Measurements from ENCODE around the gene NGLY1.

The NGLY1 gene

GRCh38 chr3:25804676-25805075 lies 21.4 kb upstream of the NGLY1 start:
- TF ChIP-seq EZH2 (IDR thresholded peaks at IDR 0.05; ENCODE audit: borderline replicate concordance, low read length) (no peak), CTCF (IDR thresholded peaks at IDR 0.05; ENCODE audit: low read length) (no peak)
- no peaks in the 10 kb centered on the region for H3K36me3 ChIP-seq (ENCODE audit: insufficient read depth, low read length)

GRCh38 chr3:25803833-25804232 lies 20.6 kb upstream of the NGLY1 start:
- Histone ChIP-seq H3K79me2 (ENCODE audit: insufficient read depth, low read length) (no peaks in the 10 kb centered on the region), H3K4me2 (ENCODE audit: low read length) (no peak overlapping the region), H4K20me1 (ENCODE audit: insufficient read depth, low read length) (no peaks in the 10 kb centered on the region), H3K4me1 (ENCODE audit: insufficient read depth, low read length, severe bottlenecking) (no peaks in the 10 kb centered on the region), H3K36me3 (ENCODE audit: insufficient read depth, low read length) (no peaks in the 10 kb centered on the region), H3K9me3 (ENCODE audit: low read length) (no peaks in the 10 kb centered on the region), H3K9ac (ENCODE audit: low read length) (no peak overlapping the region), H3K27me3 (ENCODE audit: insufficient read depth, low read length) (no peaks in the 10 kb centered on the region), H3K27ac (ENCODE audit: low read depth, low read length, poor library complexity, severe bottlenecking) (no peak overlapping the region), H3F3A (ENCODE audit: insufficient read depth, low read length) (no peaks in the 10 kb centered on the region), H2AFZ (ENCODE audit: low read length) (no peak overlapping the region), H3K4me3 (ENCODE audit: low read depth, low read length, poor library complexity, severe bottlenecking) (no peak overlapping the region), H3K9me2 (ENCODE audit: low read depth, low read length) (no peaks in the 10 kb centered on the region)
- TF ChIP-seq CTCF (IDR thresholded peaks at IDR 0.05; ENCODE audit: low read length), result no peak
- TF ChIP-seq EZH2 (IDR thresholded peaks at IDR 0.05; ENCODE audit: borderline replicate concordance, low read length), result no peak

More at GRCh38 chr3:25804676-25805075, 21.4 kb upstream of the NGLY1 start:
- H3K9me2 ChIP-seq (ENCODE audit: low read depth, low read length), result no peaks in the 10 kb centered on the region
- no peak overlapping the region for H2AFZ ChIP-seq (ENCODE audit: low read length)
- no peak overlapping the region for H3K27ac ChIP-seq (ENCODE audit: low read depth, low read length, poor library complexity, severe bottlenecking)
- no peaks in the 10 kb centered on the region for H3K27me3 ChIP-seq (ENCODE audit: insufficient read depth, low read length)
- no peaks in the 10 kb centered on the region for H3K4me1 ChIP-seq (ENCODE audit: insufficient read depth, low read length, severe bottlenecking)
- H3K4me3 ChIP-seq (ENCODE audit: low read depth, low read length, poor library complexity, severe bottlenecking), result no peak overlapping the region
- H3K79me2 ChIP-seq (ENCODE audit: insufficient read depth, low read length), result no peaks in the 10 kb centered on the region
- no peaks in the 10 kb centered on the region for H3K9me3 ChIP-seq (ENCODE audit: low read length)
- no peaks in the 10 kb centered on the region for H3F3A ChIP-seq (ENCODE audit: insufficient read depth, low read length)
- no peak overlapping the region for H3K9ac ChIP-seq (ENCODE audit: low read length)
- no peaks in the 10 kb centered on the region for H4K20me1 ChIP-seq (ENCODE audit: insufficient read depth, low read length)
- no peak overlapping the region for H3K4me2 ChIP-seq (ENCODE audit: low read length)

GRCh38 chr3:25801786-25802185 lies 18.5 kb upstream of the NGLY1 start:
- H3K27ac ChIP-seq (ENCODE audit: low read depth, low read length, poor library complexity, severe bottlenecking), result no peak overlapping the region
- H3K36me3 ChIP-seq (ENCODE audit: insufficient read depth, low read length), result no peaks in the 10 kb centered on the region
- H3K79me2 ChIP-seq (ENCODE audit: insufficient read depth, low read length), result no peaks in the 10 kb centered on the region
- H3K4me1 ChIP-seq (ENCODE audit: insufficient read depth, low read length, severe bottlenecking), result no peaks in the 10 kb centered on the region
- no peaks in the 10 kb centered on the region for H4K20me1 ChIP-seq (ENCODE audit: insufficient read depth, low read length)
- no peak overlapping the region for H3K4me2 ChIP-seq (ENCODE audit: low read length)
- TF ChIP-seq EZH2 (IDR thresholded peaks at IDR 0.05; ENCODE audit: borderline replicate concordance, low read length) (no peak), CTCF (IDR thresholded peaks at IDR 0.05; ENCODE audit: low read length) (no peak)
- H3K4me3 ChIP-seq (ENCODE audit: low read depth, low read length, poor library complexity, severe bottlenecking), result no peak overlapping the region
- no peaks in the 10 kb centered on the region for H3K27me3 ChIP-seq (ENCODE audit: insufficient read depth, low read length)
- no peaks in the 10 kb centered on the region for H3K9me2 ChIP-seq (ENCODE audit: low read depth, low read length)
- H3K9ac ChIP-seq (ENCODE audit: low read length), result no peak overlapping the region
- H3F3A ChIP-seq (ENCODE audit: insufficient read depth, low read length), result no peaks in the 10 kb centered on the region
- no peak overlapping the region for H2AFZ ChIP-seq (ENCODE audit: low read length)
- H3K9me3 ChIP-seq (ENCODE audit: low read length), result no peaks in the 10 kb centered on the region
